MG63 (cell line): ENCODE data around the gene GUCY2F. TPM values are rescaled to one million over a fixed set of nuclear protein-coding genes. Genes with fewer than 3 reads are reported as not detected.

ENCODE experiments used
- DNase-seq: peaks from one replicate; pipeline ENCODE4 v3.0.0-alpha.2; 2020
- H3K27me3 ChIP-seq: fragments of 250-450 bp; sonication (Bioruptor Pico); 2 replicates; pipeline ENCODE4 v1.5.1; 2020; ENCODE audit warnings: mild to moderate bottlenecking, moderate library complexity
- H3K36me3 ChIP-seq: fragments of 250-450 bp; sonication (Bioruptor Pico); 2 replicates; pipeline ENCODE4 v1.5.1; 2020; ENCODE audit warnings: mild to moderate bottlenecking, moderate library complexity
- H3K4me3 ChIP-seq: fragments of 250-450 bp; sonication (Bioruptor Pico); 2 replicates; pipeline ENCODE4 v1.5.1; 2020; ENCODE audit warnings: mild to moderate bottlenecking, moderate library complexity
- H3K9me3 ChIP-seq: fragments of 250-450 bp; sonication (Bioruptor Pico); 2 replicates; pipeline ENCODE4 v1.5.1; 2020; ENCODE audit warnings: mild to moderate bottlenecking, moderate library complexity
- total RNA-seq: library from RNA; depleted of rRNA; stranded (reverse); fragments of >200 nt; shearing (Covaris generic); gene quantifications from 2 replicates; pipeline ENCODE4 v1.2.3, GENCODE V29; 2014; ENCODE audit warnings: low replicate concordance; rRNA removed

The GUCY2F gene
- total RNA-seq, 1 experiment from 2014 or later: not detected

- H3K27me3 ChIP-seq: no peaks in the 10 kb centered on the region
- no peaks in the 10 kb centered on the region for H3K9me3 ChIP-seq
- H3K4me3 ChIP-seq: no peak overlapping the region
- H3K36me3 ChIP-seq: no peaks in the 10 kb centered on the region
- DNase-seq: no peak
Observed at GRCh38 chrX:109357706-109358105, 124.2 kb downstream of the GUCY2F start.

GRCh38 chrX:109356684-109357083 lies 125.2 kb downstream of the GUCY2F start:
- H3K36me3 ChIP-seq: no peaks in the 10 kb centered on the region
- H3K4me3 ChIP-seq: no peak overlapping the region
- no peak for DNase-seq
- no peaks in the 10 kb centered on the region for H3K9me3 ChIP-seq
- H3K27me3 ChIP-seq: no peaks in the 10 kb centered on the region

GRCh38 chrX:109352066-109352588 lies 129.8 kb downstream of the GUCY2F start:
- Histone ChIP-seq H3K4me3 (no peak overlapping the region), H3K27me3 (no peaks in the 10 kb centered on the region), H3K36me3 (no peaks in the 10 kb centered on the region), H3K9me3 (no peaks in the 10 kb centered on the region)
- peak; percentile 5 for DNase-seq

GRCh38 chrX:109351557-109351956 lies 130.3 kb downstream of the GUCY2F start:
- Histone ChIP-seq H3K4me3 (no peak overlapping the region), H3K9me3 (no peaks in the 10 kb centered on the region)
- no peak for DNase-seq

GRCh38 chrX:109350551-109350950 lies 131.3 kb downstream of the GUCY2F start:
- no peak for DNase-seq
- no peaks in the 10 kb centered on the region for H3K36me3 ChIP-seq
- H3K9me3 ChIP-seq: no peaks in the 10 kb centered on the region
- H3K4me3 ChIP-seq: no peak overlapping the region
- H3K27me3 ChIP-seq: no peaks in the 10 kb centered on the region

More at GRCh38 chrX:109351557-109351956, 130.3 kb downstream of the GUCY2F start:
- no peaks in the 10 kb centered on the region for H3K36me3 ChIP-seq
- no peaks in the 10 kb centered on the region for H3K27me3 ChIP-seq

- Histone ChIP-seq H3K4me3 (no peak overlapping the region), H3K36me3 (no peaks in the 10 kb centered on the region), H3K27me3 (no peaks in the 10 kb centered on the region), H3K9me3 (no peaks in the 10 kb centered on the region)
- DNase-seq: no peak
Observed at GRCh38 chrX:109350051-109350450, 131.8 kb downstream of the GUCY2F start.

GRCh38 chrX:109347632-109348031 lies 134.3 kb downstream of the GUCY2F start:
- H3K27me3 ChIP-seq: no peaks in the 10 kb centered on the region
- H3K4me3 ChIP-seq: no peak overlapping the region
- H3K36me3 ChIP-seq: no peaks in the 10 kb centered on the region
- H3K9me3 ChIP-seq: no peaks in the 10 kb centered on the region
- DNase-seq: no peak

- Histone ChIP-seq H3K9me3 (no peaks in the 10 kb centered on the region), H3K4me3 (no peak overlapping the region), H3K27me3 (no peaks in the 10 kb centered on the region), H3K36me3 (no peaks in the 10 kb centered on the region)
- DNase-seq: no peak
Observed at GRCh38 chrX:109346491-109346890, 135.4 kb downstream of the GUCY2F start.

GRCh38 chrX:109345856-109346255 lies 136.0 kb downstream of the GUCY2F start:
- Histone ChIP-seq H3K4me3 (no peak overlapping the region), H3K27me3 (no peaks in the 10 kb centered on the region), H3K9me3 (no peaks in the 10 kb centered on the region), H3K36me3 (no peaks in the 10 kb centered on the region)
- no peak for DNase-seq

- H3K36me3 ChIP-seq: no peaks in the 10 kb centered on the region
- no peaks in the 10 kb centered on the region for H3K9me3 ChIP-seq
- H3K4me3 ChIP-seq: no peak overlapping the region
- DNase-seq: no peak
- H3K27me3 ChIP-seq: no peaks in the 10 kb centered on the region
Observed at GRCh38 chrX:109344678-109345077, 137.2 kb downstream of the GUCY2F start.

GRCh38 chrX:109344101-109344500 lies 137.8 kb downstream of the GUCY2F start:
- no peaks in the 10 kb centered on the region for H3K9me3 ChIP-seq
- H3K4me3 ChIP-seq: no peak overlapping the region
- H3K27me3 ChIP-seq: no peaks in the 10 kb centered on the region
- H3K36me3 ChIP-seq: no peaks in the 10 kb centered on the region
- no peak for DNase-seq

- Histone ChIP-seq H3K36me3 (no peaks in the 10 kb centered on the region), H3K4me3 (no peak overlapping the region), H3K27me3 (no peaks in the 10 kb centered on the region), H3K9me3 (no peaks in the 10 kb centered on the region)
- no peak for DNase-seq
Observed at GRCh38 chrX:109343671-109344070, 138.2 kb downstream of the GUCY2F start.

GRCh38 chrX:109336141-109336540 lies 145.7 kb downstream of the GUCY2F start:
- no peak for DNase-seq
- no peaks in the 10 kb centered on the region for H3K9me3 ChIP-seq
- H3K4me3 ChIP-seq: no peak overlapping the region

GRCh38 chrX:109327251-109327650 lies 154.6 kb downstream of the GUCY2F start:
- no peaks in the 10 kb centered on the region for H3K36me3 ChIP-seq
- no peaks in the 10 kb centered on the region for H3K9me3 ChIP-seq
- H3K4me3 ChIP-seq: no peak overlapping the region
- no peaks in the 10 kb centered on the region for H3K27me3 ChIP-seq
- DNase-seq: no peak

More at GRCh38 chrX:109336141-109336540, 145.7 kb downstream of the GUCY2F start:
- H3K27me3 ChIP-seq: no peaks in the 10 kb centered on the region
- no peaks in the 10 kb centered on the region for H3K36me3 ChIP-seq

Other genes starting within 250 kb of the GUCY2F start
- gene NXT2, start 54.8 kb upstream of the GUCY2F start, total RNA-seq: 10.7 and 28.2 TPM in 2 replicates
- 0.53 TPM in 1 of 2 replicates, not detected in the other for gene KCNE5, start 143.1 kb upstream of the GUCY2F start, total RNA-seq